G401 (cell line): ENCODE measurements around the gene SLC9A3. TPM values are rescaled to one million over a fixed set of nuclear protein-coding genes. Genes with fewer than 3 reads are reported as not detected.

ENCODE experiments used
- DNase-seq: peaks from one replicate; pipeline ENCODE4 v3.0.0-alpha.2; 2015; ENCODE audit warnings: low spot score
- in situ Hi-C: cut with HindIII; loops from 2 replicates; pipeline ENCODE4 v1.10.0; 2016; ENCODE audit warnings: low sequenced_read_pairs, mixed read lengths
- total RNA-seq: library from RNA; depleted of rRNA; stranded (reverse); fragments of >200 nt; shearing (Covaris generic); gene quantifications from 2 replicates; pipeline ENCODE4 v1.2.3, GENCODE V29; 2014

SLC9A3 gene
- total RNA-seq, 1 experiment from 2014 or later: 5.1 TPM

GRCh38 chr5:429453-430188 is 94.6 kb downstream of the SLC9A3 start:
- no peak for DNase-seq
- in situ Hi-C loops: no loop called here

GRCh38 chr5:428754-429452 is 95.3 kb downstream of the SLC9A3 start:
- DNase-seq: no peak
- in situ Hi-C loops: no loop called here

- in situ Hi-C loops: no loop called here
- no peak for DNase-seq
Observed at GRCh38 chr5:428219-428618, 96.0 kb downstream of the SLC9A3 start.

GRCh38 chr5:427415-428087 is 96.7 kb downstream of the SLC9A3 start:
- in situ Hi-C loops: no loop called here
- DNase-seq: no peak

GRCh38 chr5:426392-426976 is 97.8 kb downstream of the SLC9A3 start:
- DNase-seq: no peak
- in situ Hi-C loops: no loop called here

- in situ Hi-C loops: no loop called here
- DNase-seq: no peak
Observed at GRCh38 chr5:425714-426113, 98.5 kb downstream of the SLC9A3 start.

GRCh38 chr5:424301-425110 is 99.7 kb downstream of the SLC9A3 start:
- no peak for DNase-seq
- in situ Hi-C loops: no loop called here

GRCh38 chr5:423626-424261 is 100.5 kb downstream of the SLC9A3 start:
- in situ Hi-C loops: no loop called here
- DNase-seq: no peak

- in situ Hi-C loops: no loop called here
- no peak for DNase-seq
Observed at GRCh38 chr5:423233-423565, 101.0 kb downstream of the SLC9A3 start.

GRCh38 chr5:422323-423232 is 101.7 kb downstream of the SLC9A3 start:
- in situ Hi-C loops: no loop called here
- DNase-seq: no peak

- in situ Hi-C loops: no loop called here
- no peak for DNase-seq
Observed at GRCh38 chr5:421901-422300, 102.3 kb downstream of the SLC9A3 start.

- in situ Hi-C loops: no loop called here
- DNase-seq: no peak
Observed at GRCh38 chr5:421287-421880, 102.9 kb downstream of the SLC9A3 start.

- DNase-seq: no peak
Observed at GRCh38 chr5:420632-421286, 103.5 kb downstream of the SLC9A3 start.

More at GRCh38 chr5:420632-421286, 103.5 kb downstream of the SLC9A3 start:
- in situ Hi-C loops: no loop called here
